GM13977 (cell line): Measurements from ENCODE around the gene PRKAB2.
"Not testable (repeated sequence)": the region's sequence is repeated elsewhere in the genome, so short reads cannot be mapped to it uniquely, and the experiment has no call there.

Experiments used
- DNase-seq: peaks from one replicate; pipeline ENCODE4 v3.0.0; 2012; ENCODE audit warnings: low spot score
- in situ Hi-C: fragments of 300-500 bp; cut with MboI; formaldehyde crosslinking; loops from one replicate; pipeline ENCODE4 v1.12.0; 2022; ENCODE audit warnings: low sequenced_read_pairs, low pct_unique_long_range_greater_than_20kb, mixed read lengths, inconsistent platforms; ENCODE audit not compliant: unreplicated experiment
- TF ChIP-seq, protein P1 (sequence below): IDR thresholded peaks from 2 replicates; pipeline ENCODE4 v1.5.1; 2012; ENCODE audit warnings: mild to moderate bottlenecking, control low read depth; ENCODE audit not compliant: insufficient read depth; ENCODE audit errors: extremely low read depth, missing control alignments

PRKAB2 gene

DNA sequence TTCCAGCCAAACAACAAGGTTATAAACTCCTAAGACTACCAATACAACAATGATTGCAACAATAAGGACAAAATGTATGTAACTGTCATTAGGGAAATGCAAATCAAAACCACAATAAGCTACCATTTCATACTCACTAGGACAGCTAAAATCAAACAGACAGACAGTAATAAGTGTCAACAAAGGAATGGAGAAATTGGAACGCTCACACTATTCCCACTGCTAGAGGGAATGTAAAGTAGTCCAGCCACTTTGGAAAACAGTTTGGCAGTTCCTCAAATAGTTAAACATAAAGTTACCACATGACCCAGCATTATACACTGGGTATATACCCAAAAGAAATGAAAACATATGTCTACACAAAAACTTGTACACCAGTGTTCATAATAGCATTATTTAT lies 9.3 kb downstream of the PRKAB2 start:
- no peak for DNase-seq
- in situ Hi-C loops = no loop called here
- TF ChIP-seq, protein P1, sequence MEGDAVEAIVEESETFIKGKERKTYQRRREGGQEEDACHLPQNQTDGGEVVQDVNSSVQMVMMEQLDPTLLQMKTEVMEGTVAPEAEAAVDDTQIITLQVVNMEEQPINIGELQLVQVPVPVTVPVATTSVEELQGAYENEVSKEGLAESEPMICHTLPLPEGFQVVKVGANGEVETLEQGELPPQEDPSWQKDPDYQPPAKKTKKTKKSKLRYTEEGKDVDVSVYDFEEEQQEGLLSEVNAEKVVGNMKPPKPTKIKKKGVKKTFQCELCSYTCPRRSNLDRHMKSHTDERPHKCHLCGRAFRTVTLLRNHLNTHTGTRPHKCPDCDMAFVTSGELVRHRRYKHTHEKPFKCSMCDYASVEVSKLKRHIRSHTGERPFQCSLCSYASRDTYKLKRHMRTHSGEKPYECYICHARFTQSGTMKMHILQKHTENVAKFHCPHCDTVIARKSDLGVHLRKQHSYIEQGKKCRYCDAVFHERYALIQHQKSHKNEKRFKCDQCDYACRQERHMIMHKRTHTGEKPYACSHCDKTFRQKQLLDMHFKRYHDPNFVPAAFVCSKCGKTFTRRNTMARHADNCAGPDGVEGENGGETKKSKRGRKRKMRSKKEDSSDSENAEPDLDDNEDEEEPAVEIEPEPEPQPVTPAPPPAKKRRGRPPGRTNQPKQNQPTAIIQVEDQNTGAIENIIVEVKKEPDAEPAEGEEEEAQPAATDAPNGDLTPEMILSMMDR = no peak

DNA sequence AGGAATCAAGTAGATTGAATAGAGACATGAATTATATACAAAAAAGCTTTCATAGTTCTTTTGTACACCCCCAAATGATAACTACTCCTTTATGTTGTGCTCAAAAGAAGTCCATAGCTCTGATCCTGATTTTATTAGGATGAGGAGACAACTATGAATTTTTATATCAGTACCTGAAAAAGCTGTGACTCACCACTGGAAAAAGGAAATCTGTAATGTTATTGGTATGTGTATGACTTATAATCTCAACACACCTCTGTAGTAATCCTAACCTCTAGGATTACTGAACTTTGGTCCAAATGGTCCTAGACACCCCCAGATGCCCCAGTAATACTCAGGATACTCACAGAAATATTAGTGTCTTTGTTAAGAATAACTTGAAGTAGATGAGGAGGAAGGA lies 10.2 kb downstream of the PRKAB2 start:
- no peak for DNase-seq
- in situ Hi-C loops = no loop called here

DNA sequence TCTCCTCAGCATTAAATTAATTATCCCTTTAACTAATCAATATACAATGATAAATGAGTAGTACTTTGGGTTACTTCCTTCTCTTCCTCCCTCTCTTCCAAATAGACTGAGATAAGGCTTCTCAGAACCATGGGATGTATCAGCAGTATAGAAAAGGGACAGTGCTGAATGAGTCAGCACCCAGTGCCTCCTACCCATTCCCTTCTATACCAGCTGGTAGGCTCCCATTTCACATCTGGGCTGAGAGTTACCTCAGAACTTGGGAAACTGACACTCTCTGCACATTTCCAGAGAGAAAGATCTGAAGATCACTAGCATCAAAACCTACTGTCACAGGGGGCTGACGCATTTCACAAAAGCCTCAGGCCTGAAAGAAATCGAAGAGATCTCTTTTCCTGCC lies 15.2 kb downstream of the PRKAB2 start:
- DNase-seq, in situ Hi-C loops: not testable (repeated sequence)

More for the DNA sequence above, 10.2 kb downstream of the PRKAB2 start:
- TF ChIP-seq, protein P1 = no peak

DNA sequence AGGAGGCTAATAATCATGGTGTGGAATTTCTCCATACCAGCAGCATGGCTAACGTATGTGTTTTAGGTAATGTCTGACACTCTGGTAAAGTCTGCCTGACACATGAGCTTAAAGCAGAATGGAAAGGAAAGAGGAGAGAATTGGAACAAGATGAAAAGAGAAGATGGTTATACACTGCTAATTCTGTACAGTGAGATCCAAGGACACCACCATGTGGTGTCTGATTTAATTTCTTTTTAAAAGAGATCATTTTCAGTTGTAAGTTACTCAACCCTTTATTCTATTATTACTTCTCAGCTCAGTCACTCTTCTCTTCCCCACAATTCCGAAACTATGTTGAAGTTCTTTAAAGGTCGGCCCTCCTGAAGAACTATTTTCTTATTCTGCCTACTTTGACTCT lies 15.6 kb downstream of the PRKAB2 start:
- no peak for DNase-seq
- TF ChIP-seq, protein P1 = no peak
- in situ Hi-C loops = no loop called here

DNA sequence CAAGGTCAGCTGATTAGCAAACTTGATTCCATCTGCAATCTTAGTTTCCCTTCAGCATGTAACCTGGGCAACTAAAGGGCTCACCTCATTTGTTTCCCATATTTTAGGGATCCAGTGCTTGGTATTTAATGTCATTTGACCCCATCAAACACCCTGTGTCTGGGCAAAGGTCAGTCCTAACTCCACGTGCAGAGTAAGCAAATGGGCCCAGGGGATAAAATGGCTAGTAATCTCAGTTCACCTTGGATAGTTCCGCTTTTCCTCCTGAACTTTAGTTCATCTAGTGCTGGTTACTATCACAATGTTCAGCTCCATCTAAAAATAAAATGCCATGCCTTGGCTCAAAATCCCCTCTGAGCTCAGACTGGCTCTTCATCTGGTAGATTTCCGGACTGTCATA lies 19.5 kb downstream of the PRKAB2 start:
- TF ChIP-seq, protein P1 = no peak
- in situ Hi-C loops = no loop called here
- DNase-seq = no peak

DNA sequence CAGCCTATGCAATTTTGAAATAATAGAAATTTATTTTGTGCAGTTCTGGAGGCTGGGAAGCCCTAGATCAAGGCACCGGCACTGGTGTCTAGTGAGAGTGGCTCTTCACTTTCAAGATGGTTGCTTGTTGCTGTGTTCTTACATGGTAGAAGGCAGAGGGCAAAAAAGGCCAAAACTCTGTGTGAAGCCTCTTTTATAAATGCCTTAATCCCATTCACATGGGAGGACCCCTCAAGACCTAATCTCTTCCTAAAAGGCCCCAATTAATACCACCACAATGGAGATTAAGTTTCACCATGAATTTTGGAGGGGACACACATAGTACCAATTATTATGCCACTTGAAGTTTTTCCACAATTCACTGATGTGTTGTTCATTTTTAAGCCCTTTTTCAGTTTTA lies 21.0 kb downstream of the PRKAB2 start:
- TF ChIP-seq, protein P1 = no peak

DNA sequence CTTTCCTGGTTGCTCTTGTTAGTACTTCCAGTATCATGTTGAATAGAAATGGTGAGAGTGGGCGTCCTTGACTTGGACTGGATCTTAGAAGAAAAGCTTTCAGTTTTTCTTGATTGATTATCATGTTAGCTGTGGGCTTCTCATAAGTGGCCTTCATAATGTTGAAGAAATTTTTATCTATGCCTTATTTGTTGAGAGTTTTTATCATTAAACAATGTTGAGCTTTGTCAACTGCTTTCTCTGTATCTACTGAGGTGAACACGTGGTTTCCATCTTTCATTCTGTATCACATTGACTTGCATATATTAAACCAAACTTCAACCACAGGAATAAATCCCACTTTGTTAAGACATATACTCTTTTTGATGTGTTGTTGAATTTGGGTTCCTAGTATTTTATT lies 29.4 kb downstream of the PRKAB2 start:
- TF ChIP-seq, protein P1 = no peak
- DNase-seq = no peak
- in situ Hi-C loops = no loop called here

More for the DNA sequence above, 21.0 kb downstream of the PRKAB2 start:
- DNase-seq = no peak
- in situ Hi-C loops = no loop called here

DNA sequence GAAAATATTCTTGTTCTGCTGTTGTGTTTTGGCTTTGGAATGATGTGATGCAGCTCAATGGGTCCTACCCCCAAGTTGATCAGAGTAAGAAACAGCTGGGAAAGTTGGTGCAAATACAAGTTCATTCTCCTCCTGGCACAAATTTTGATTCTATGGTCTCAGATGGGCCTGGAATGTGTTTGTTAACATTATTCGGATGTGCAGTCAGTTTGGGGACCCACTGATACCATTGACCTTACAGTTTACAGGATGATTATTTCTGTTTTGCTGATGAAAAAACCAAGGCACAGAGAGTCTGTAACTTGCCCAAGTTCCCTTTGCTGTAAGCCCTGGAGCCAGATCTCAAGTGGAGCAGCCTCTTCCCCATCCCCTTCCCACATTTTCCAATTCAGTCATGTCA lies 41.5 kb downstream of the PRKAB2 start:
- DNase-seq, in situ Hi-C loops: not testable (repeated sequence)
